Testis (tissue), 2 donors: ENCODE data around the gene RAD51C.

ENCODE experiments used
- POLR2A ChIP-seq: fragments of 450-650 bp; IDR thresholded peaks from one replicate; pipeline ENCODE4 v1.6.1; 2017; ENCODE audit warnings: antibody characterized with exemption, mild to moderate bottlenecking, moderate library complexity
- TF ChIP-seq, protein P1 (sequence below), 3 experiments: fragments of 450-650 bp in 2 of 3; fragments of 200-600 bp in 1 of 3; sonication (generic) in 1 of 3; IDR thresholded peaks; one replicate each; pipeline ENCODE4 v1.5.1; 2016 to 2019; ENCODE audit warnings: antibody characterized with exemption in 3 of 3, mild to moderate bottlenecking in 2 of 3, moderate library complexity in 1 of 3

DNA sequence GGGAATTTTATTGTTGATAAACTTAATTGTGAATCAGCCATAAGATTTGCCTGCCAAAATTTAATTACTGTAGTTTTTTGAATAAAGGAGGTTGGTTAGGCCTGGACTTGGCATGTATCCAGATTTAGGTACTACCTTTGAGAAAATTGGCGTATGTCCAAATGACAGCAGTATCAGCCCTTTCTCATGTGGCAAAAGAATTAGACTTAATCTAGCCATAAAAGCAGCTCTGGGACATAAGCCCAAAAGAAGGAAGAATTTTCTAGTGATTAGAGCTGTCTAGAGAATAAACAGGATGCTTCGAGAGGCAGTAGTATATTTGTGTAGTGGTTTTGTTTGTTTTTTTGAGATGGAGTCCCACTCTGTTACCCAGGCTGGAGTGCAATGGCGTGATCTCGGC is 91.0 kb downstream of the RAD51C start:
- no peak for TF ChIP-seq POLR2A
- TF ChIP-seq, protein P1, sequence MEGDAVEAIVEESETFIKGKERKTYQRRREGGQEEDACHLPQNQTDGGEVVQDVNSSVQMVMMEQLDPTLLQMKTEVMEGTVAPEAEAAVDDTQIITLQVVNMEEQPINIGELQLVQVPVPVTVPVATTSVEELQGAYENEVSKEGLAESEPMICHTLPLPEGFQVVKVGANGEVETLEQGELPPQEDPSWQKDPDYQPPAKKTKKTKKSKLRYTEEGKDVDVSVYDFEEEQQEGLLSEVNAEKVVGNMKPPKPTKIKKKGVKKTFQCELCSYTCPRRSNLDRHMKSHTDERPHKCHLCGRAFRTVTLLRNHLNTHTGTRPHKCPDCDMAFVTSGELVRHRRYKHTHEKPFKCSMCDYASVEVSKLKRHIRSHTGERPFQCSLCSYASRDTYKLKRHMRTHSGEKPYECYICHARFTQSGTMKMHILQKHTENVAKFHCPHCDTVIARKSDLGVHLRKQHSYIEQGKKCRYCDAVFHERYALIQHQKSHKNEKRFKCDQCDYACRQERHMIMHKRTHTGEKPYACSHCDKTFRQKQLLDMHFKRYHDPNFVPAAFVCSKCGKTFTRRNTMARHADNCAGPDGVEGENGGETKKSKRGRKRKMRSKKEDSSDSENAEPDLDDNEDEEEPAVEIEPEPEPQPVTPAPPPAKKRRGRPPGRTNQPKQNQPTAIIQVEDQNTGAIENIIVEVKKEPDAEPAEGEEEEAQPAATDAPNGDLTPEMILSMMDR (IDR thresholded peaks at IDR 0.05), result no peak
